Esophagus mucosa (tissue), 1 donor: ENCODE data around the gene MMEL1. TPM values are rescaled to one million over a fixed set of nuclear protein-coding genes. Genes with fewer than 3 reads are reported as not detected.

Experiments
- ATAC-seq: fragments of 200-7000 bp; cut with Tn5 transposase; one replicate; pipeline ENCODE4 v1.9.1; 2020
- total RNA-seq: library from RNA; stranded (reverse); gene quantifications from one replicate; pipeline ENCODE4 v1.2.4, GENCODE V29; 2023
- donor health status: DM: yes; HTN: yes; CAD: no.

Gene MMEL1
- total RNA-seq, 1 donor from 2014 or later: 2.3 TPM

DNA sequence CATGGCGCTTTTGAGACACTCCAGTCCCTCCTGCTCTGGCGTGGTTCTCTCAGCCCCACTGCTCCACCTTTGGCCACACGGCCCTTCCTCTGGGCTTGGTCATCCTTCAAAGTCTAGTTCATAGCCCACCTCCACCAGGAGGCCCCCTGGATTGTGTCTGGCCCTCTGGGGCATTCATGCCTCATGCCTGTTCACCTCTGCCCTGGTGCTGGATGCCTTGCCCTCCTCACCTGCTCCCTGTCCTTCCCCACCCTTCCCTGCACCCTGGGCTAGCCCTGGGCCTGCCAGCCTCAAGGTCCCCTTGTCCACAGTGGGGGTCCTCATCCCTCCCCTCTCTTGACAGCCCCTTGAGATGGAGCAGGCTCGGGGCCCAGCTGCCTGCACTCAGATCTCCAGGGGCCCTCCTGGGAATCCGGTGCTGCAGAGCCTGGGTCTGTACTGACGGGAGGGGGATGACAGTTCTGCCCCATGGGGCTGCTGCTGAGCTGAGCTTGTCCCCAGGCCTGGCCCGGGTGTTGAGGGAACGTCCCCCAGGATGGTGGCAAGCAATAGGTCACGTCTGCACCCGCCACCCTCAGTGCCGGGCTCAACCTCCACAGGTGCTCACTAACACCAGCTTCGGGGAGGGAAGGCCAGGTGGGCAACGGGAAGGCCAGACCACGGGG, 27.8 kb downstream of the MMEL1 start:
- ATAC-seq: no peak

DNA sequence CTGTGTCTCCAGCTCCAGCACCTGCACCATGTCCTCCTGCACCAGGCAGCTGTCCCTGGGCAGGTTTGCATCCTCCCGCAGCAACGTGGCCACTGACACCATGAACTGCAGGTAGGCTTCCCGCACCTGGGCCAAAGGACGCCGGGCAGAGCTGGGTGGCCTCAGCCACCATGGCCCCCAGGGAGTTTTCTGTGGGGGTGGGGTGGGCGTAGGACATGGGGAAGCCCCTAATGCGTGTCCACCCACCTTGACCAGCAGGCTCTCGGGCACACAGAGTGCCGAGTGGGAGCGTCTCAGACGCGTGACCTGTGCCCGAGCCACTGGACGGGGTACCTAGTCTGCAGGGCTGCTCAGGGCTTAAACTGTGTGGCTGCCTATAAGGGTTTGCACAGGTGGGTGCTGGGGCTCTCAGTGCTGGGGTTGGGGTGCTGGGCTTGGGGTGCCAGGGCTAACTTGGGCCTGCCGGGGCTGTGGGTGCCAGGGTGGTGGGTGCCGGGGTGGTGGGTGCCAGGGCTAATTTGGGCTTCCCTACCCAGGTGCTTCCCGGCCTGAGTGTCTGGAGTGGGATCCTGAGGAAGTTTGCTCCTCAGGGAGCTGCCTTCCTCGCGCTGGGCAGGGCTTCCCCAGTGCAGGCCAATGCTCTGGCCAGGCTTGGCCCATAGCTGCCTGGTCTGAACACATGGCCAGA, 28.5 kb downstream of the MMEL1 start:
- ATAC-seq: no peak

DNA sequence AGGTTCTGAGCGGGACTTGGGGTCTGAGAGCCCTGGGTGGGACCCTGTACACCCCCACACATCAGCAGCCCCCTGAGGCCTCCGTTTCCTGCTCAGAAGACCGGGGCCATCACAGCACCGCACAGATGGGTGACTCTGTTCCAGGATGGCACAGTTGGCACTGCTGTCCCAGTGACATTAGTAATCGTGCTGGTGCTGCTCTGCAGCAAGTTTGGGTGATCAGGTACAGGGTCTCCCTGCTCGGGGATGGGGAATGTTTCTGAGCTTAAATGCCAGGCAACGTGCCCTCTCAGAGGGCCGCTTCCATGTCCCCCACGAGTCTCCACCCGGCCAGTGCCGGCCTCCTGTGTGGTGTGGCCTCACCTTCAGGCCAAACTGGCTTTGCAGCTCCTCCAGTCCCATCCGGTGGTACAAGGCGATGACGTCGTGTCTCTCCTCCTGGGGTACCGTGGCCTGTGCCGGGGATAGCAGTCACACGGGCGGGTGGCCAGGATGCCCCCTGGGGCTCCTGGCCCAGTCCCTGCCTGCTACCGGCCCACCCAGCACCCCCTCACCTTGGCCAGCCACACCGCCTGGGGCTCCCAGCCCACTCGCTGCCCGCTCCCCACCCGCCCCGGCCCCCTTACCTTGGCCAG, 29.2 kb downstream of the MMEL1 start:
- ATAC-seq: no peak

DNA sequence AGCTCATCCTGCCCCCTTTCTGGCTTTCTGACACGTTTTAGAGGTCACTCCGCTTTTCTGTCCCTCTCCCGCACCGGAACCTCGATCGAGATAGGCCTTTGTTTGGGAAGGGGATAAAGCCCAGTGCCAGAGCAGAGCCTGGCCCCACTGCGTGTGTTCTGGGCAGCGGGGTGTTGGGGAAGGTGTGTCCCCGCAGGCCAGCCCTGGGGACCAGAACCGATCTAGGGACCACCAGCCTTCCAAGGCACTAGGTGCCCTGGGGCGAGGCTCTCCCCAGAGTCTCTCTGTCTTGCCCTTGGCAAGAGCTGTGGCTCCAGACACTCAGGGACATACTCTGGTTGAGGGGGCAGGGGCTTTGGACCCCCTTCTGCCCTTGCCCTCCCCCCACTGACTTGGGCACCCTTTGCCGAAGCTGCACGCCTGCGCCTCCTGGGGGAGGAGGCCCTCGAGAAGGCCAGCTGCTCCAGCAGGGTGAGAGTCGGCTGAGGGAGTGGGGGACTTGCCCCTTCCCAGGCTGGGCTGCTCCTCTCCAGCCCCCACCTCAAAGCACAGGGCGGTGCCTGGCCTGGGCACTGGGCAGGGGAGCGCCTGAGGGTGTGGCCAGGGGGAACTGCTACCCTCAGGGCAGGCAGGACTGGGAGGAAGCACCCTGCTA, 29.8 kb downstream of the MMEL1 start:
- ATAC-seq: no peak

DNA sequence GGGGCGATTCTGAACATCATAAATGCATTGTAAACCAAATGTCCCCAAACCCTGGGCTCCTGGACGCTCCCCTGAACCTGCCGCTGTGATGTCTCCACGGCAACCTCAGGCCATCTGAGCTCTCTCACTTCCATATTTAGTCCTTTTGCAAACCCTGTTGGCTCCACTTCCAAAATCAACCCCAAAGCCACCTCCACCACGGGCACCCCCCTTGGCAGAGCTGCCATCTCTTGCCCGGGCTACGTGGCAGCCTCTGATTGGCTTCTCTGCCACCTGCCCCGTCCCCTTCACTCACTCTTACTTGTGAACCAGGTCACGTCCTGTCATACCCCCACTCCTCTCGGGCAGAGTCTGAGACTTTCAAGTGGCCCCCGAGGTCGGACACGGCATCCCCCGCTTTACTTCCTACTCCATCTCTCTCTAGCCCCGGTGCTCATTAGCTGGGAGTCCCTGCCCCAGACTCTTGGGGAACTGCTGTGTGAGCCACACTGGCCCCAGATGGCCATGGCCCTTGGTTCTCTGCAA, 30.4 kb downstream of the MMEL1 start:
- no peak for ATAC-seq

DNA sequence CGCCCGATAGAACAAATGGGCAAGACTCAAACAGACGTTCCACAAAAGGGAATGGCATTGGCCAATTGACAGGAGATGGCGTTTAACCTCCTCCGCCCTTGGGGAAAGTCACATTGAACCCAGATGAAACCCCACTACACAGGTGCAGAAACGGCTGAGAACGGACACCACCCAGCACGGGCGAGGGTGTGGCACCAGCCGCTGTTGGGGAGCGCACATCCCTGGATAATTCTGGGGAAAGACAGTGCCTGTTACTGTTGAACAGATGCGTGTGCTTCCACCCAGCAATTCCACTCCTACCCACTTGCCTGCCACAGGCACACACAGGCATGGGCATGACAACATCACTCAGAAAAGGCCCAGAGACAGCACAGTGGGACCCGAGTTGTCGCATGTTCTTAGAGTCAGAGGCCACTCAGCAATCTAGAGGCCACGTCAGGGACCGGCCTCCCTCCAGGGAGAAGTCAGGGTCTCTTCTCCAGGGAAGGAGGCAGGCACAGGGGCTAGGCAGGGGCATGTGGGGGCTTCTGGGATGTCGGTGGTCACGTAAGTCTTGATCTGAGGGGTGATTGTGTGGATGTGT, 31.0 kb downstream of the MMEL1 start:
- no peak for ATAC-seq

DNA sequence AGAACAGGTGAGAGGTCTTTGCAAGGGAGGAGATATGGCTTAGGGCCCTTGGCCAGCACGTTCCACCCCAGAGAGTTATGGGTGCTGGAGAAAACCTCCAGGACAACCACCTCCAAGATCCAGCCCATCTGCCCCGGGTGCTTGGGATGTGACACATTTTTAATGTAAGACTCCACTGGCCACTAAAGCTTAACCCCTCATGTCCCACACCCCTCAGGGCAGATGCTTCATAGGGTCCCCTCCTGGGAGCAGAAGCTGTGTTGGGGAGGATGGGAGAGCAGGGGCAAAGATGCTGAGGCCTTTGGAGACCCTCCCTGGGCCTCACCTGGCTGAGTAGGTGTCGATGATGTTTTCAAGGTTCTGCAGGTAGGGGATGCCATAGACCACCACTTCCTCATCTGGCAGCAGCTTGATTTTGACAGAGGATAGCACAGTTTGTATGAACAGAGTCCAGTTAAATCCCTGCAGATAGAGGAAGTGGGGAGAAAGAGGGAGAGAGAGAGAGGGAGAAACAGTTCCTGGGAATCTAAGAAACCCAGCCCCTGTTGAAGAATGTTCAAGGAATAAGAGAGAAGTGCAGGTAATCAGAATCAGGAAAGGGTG, 34.4 kb downstream of the MMEL1 start:
- no peak for ATAC-seq

DNA sequence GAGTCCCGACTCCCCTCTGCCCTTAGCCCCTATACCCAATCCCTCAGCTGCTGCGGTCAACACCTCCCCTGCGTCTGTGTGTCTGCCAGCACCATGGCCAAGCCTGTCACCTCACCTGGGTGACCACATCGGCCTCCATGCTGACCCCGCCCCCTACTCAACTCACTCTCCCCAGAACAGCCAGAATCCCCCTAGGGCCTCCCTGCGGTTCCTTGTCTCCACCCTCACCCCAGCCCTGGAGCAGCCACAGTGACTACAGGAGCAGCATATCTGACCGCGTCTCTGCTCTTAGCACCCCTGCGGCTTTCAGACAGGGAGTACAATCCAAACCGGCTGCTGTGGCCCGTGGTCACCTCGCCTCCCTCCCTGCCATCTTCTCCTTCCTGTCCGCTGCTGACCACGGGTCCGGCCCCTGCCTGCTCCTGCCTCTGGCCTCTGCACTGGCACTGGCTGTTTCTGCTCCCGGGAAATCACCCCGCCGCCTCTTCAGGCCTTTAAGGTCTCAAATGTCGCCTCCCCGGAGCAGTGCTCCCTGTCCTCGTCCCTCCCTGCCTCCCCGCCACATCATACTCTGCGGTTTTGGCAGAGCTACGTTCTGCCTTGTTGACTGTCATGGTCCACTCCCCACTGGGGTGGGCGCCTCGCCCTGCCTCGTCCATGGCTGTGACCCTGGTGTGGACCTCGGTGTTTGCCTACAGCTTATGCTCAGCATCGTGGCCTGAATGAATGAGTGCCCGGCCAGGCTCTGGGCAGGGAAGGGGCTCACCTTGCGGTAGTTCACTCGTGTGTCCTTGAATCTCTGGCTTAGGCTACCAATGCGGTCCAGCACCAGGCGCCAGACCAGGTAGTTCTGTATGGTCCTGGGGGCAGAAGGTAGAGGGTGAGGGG, 35.1 kb downstream of the MMEL1 start:
- no peak for ATAC-seq

DNA sequence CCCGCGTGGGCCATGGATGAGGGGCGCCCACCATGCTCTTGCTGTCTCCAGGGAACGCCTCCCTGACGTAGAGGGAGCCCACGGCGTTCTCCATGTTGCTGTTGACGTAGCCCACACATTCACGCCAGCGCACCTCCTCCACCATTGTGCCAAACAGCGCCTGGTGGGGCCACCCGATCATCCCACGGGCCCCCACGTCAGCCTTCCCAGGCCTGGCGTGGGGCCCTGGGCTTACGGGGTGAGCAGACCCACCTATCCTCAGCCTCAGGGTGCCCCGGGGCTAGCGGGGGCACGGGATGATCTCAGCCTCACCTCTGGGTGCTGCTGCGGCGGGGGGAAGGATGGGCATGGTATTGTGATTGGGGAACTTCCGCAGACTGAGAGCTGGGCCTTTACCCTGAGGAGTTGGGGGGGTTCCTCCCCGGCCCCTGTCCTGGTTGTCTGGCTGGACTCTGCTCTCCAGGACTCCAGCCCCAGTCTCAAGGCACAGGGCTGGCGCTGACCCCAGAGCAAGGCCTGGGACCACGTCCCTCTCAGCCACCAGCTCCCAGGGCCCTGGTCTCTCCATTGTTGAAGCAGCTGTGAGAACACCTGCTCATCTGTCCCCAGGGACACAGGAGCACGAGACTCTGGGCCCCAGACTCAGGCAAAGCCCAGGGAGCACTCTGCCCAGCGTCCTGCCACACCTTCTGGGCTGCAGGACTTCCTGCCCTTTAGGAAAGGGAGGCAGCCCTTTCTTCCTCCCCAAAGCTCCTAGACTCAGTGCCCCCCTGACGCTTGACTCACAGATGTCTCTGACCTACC, 36.1 kb downstream of the MMEL1 start:
- ATAC-seq: no peak

DNA sequence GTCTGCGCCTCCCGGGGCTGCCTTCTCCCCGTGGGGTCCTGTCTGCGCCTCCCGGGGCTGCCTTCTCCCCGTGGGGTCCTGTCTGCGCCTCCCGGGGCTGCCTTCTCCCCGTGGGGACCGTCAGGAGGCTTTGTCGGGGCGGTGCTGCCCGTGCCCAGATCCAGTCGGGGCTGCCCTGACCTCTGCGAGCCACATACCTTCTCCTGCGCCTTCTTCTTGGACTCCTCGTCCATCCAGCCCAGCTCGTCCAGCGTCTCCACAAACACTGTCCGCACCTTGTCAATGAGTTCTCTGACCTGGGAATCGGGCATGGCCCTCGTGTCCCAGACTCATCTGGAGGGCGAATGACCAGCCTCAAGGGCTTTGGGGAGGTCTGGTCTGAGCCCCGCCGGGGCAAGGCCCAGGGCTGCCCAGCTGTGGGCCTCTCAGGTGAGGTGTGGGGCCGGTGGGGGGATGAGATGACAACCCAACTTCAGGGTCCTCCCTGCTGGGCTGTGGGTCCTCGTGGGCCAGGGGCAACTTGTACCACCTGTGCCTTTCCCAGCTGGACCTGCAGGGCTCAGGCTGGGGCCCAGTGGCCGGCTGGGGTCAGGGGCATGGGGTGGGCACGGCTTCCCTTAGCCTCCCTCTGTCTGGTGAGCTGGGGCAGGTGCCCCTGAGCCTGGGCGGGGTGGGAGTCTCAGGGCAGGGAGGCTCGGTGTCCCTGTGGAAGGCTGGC, 36.8 kb downstream of the MMEL1 start:
- ATAC-seq: no peak

DNA sequence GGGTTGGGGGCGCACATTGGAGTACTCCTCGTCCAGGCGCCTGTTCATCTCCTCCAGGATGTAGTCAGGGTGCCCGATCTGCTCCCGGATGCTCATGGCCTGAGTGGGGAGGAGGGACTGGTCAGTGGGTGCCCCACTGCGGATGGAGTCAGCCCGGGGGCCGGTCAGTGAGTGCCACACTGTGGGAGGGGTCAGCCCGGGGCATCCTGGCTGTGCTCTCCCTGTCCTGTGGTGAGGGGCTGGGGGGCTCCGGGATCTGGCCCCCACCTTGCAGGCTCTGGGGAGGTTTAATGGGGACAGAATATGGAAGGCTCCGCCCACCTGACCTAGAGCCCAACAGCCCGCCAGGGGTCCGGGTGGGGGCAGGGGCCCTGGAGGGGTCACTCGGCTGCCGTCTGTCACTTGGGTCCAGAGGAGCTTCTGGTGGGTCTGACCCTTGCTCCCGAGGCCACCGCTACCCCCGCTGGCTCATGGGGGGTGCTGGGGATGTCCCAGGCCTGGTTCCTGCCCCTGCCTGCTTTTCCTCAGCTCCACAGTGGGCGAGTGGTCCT, 37.5 kb downstream of the MMEL1 start:
- no peak for ATAC-seq

DNA sequence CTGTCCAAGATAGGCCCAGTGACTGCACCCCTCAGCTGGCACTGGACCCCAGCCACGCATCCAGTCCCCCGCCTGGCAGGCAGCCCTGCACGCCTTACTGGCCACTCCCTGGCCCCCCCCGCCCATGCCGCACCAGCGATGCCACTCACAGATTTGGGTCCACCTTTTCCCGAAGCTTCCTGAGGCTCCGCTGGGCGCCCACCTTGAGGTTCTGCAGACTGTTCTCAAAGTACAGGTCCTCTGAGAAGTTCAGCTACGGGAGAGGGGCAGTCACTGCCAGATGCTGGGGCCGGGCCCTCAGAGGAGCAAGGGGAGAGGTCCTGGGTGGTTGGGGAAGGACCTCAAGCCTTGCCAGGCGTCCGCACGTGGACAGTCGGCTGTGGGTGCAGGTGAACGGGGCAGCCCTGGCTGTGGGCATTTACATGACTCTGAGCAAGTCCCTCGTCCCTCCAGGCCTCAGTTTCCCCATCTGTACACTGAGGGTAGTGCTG, 38.1 kb downstream of the MMEL1 start:
- no peak for ATAC-seq

DNA sequence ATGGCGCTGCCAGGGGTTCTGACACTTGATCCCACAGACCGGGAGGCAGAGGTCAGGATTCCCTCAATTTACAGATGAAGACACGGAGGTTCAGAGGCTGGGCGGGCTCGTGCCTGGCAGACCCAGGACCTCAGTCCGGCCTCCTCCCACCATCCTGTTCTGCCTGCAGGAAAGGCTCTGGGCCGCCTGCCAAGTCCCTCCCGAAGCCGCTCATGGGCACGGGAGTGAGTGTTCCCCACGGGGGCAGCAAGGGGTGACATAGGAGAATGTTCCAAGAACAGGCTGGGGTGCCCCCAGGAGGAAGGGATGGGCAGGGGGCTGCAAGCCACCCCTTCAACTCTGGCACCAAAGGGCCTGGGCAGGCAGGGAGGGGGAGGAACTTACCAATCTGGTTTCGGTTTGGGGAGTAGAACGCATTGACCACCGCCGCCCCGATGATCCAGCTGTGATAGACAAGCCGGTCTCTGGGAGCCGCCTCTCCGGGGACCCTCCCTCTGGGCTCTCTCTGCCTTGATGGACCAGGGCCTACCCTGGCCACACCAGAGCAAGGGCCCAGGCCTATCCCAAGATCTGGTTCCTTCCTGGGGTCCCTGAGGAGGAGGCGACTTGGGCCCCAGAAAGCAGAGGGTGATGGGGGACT, 38.7 kb downstream of the MMEL1 start:
- ATAC-seq: no peak

DNA sequence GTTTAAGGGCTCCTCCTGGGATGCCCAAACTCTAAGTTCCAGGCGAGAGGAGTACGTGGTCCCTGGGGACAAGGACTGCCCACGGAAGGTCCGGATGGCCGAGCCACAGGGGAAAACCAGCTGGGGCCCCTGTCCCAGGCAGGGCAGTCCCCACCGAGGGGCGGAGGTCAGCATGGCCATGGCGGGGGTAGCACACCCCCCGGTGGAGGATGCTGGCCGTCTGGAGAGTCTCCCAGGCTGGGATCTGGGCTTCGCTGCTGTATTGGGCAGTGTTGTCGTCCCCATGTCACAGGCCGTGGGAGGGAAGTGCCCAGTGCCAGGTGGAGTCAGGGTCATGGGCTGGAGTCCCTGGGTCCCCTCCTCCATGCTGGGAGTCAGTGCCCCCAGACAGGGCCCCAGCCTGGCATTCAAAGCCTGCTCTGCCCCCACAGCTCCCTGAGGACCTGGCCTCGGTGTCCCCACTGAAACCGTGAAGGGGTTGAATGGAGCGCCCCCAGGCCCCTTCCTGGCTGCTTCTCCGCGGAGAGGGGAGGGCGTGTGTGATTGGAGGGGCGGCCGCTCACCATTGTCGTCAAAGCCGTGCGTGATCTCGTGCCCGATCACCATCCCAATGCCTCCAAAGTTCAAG, 39.5 kb downstream of the MMEL1 start:
- ATAC-seq: no peak

DNA sequence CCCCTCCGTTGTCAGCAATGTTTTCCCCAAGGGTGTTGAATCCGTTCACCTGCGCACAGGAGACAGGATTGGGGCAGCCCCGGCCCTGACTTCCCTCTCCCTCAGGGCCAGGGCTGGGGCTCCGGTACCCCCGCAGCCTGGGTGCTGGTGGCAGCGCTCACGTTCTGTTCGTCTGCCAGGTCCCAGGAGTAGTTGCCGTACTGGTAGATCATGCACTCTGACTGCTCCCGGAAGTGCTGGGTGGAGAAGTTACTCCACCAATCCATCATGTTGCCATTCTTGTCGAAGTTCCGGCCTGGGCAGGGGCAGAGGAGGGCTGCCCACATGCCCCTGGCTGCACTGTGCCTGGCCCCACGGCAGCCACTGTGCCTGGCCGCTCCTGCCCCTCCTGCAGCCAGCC, 40.1 kb downstream of the MMEL1 start:
- ATAC-seq: peak; percentile 58

DNA sequence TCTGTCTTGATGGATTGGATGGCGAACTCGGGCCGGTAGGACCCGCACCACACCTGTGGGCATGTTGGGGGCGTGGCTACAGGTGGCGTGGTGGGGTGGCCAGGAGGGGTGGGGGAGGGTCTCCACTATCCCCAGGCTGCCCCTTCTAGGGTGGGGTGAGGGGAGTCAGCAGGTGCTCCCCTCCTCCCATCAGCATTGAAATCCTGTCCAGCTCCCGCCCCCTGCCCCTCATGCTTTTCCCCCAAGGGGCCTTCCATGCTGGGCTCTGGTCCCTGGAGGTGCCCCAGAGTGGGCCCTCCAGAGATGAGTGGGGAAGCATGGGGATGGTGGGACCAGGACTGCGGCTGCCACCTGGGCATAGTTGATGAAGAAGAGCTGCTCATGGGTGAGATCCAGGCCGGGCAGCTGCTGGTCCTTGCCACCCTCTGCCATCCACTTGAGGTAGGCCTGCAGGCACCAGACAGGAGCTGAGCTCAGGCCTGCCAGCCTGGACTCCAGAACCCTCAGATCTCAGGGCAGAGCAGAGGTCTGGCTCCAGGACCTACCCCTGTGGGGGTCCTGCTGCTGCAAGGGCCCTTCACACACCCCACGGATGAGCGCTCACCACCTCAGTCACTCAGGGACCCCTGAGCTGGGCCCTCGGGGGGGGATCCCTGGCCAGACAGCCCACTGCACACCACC, 41.1 kb downstream of the MMEL1 start:
- ATAC-seq: no peak

DNA sequence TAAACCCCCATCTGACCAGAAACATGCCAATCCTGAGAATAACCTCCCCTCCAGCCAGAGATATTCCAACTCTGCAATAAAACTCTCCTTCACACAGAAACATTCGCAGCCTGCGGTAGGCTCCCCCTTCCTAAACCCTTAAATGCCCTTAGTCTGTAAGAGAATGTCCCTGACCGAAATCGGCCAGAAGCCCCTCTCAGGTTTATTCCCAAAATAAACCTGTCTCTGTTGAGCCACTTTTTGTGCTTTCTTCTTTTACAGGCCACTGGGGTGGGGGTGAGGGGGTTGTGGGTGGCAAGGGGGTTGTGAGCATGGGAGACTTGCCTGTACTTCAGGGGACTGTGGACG, 41.6 kb downstream of the MMEL1 start:
- no peak for ATAC-seq
